KOPT-K1 (cell line): ENCODE results near the gene SPAG17.

Experiments
- H3K27ac ChIP-seq: fragments of 200-600 bp; sonication (generic); 2 replicates; pipeline ENCODE4 v1.5.1; 2016; ENCODE audit warnings: antibody characterized with exemption, mild to moderate bottlenecking, low read depth, low read length; ENCODE audit not compliant: poor library complexity, severe bottlenecking
- H3K36me3 ChIP-seq: fragments of 200-600 bp; sonication (generic); 2 replicates; pipeline ENCODE4 v1.5.1; 2017; ENCODE audit warnings: antibody characterized with exemption, mild to moderate bottlenecking, low read length, moderate library complexity; ENCODE audit not compliant: insufficient read depth
- H3K9me3 ChIP-seq: fragments of 200-600 bp; sonication (generic); 2 replicates; pipeline ENCODE4 v1.5.1; 2017; ENCODE audit warnings: antibody characterized with exemption, low read length, mild to moderate bottlenecking; ENCODE audit not compliant: insufficient read depth, poor library complexity, severe bottlenecking

Gene SPAG17

GRCh38 chr1:118117521-118117920 is 67.5 kb downstream of the SPAG17 start:
- no peak overlapping the region for H3K27ac ChIP-seq
- H3K9me3 ChIP-seq: no peaks in the 10 kb centered on the region
- H3K36me3 ChIP-seq: no peaks in the 10 kb centered on the region

GRCh38 chr1:118116909-118117308 is 68.1 kb downstream of the SPAG17 start:
- Histone ChIP-seq H3K9me3 (no peaks in the 10 kb centered on the region), H3K36me3 (no peaks in the 10 kb centered on the region), H3K27ac (no peak overlapping the region)

DNA sequence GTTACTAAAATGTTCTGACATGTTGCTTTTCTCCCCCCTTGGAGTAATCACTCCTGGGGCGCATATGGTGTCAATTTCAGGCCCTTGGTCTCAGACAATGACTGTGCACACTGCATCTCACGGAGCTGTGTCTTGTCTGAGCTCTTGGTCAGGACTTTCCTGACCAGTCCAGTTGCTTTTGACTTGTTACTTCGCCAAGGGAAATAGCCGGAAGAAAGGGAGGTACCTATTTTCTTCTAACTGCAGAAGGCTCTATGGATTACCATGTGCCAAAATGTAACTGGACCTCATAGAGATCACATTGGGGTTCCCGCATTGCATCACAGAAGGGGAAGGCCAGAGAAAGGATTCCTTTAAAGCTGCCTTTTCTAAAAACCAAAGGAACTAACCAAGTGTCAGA is 68.6 kb downstream of the SPAG17 start:
- no peaks in the 10 kb centered on the region for H3K9me3 ChIP-seq
- no peak overlapping the region for H3K27ac ChIP-seq

DNA sequence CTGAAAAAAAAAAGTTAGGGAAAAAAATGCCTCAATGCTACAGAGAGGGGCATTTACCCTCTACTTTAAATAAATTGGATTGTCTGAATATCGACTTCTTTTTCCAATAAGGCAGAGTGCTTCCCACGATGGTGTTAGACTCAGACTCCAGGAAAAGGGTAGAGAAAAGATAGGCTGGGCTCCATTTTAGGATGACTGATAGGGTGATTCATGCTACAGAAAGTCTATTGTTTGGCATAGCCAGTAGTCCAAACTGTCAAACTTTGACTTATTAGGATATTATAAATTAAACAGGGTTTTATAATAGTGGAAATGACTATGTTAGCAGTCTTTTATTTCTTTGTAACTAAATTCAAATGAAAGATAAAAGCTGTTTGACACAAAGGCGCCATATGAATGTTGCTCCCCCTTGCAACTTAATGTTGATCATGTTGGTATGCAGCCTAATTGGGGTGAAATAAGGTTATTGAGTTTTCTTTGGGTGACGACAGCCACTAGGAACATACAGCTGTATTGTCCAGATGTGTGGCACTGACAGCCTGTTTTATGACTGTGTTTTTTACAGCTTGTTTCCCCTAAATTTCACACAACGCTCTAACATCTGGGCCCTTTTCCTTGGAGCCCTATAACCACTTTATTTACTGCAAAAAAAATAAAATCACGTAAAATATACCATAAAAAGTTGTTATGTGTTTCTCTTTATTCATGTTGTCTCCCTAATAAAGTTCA is 69.3 kb downstream of the SPAG17 start:
- no peaks in the 10 kb centered on the region for H3K36me3 ChIP-seq
- no peaks in the 10 kb centered on the region for H3K9me3 ChIP-seq
- H3K27ac ChIP-seq: no peak overlapping the region

More for the DNA sequence above, 68.6 kb downstream of the SPAG17 start:
- no peaks in the 10 kb centered on the region for H3K36me3 ChIP-seq

DNA sequence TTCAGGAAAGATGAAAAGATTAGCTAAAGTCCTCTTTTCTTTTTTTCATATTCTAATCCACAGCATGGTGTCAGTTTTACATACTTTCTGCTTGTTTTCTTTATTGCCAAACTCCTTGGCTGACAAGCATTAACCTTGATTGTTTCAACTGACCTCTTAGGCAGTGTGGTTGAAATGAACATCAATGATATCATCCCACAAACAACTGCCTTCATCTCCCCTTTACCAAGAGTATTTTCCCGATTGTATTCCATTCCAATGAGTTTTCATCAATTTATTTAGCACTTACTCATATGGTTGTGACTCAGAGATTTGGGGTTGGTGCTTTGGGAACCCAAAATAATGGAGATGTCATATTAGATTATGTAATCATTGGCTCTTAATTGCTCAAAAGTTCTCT is 71.8 kb downstream of the SPAG17 start:
- Histone ChIP-seq H3K36me3 (no peaks in the 10 kb centered on the region), H3K27ac (no peak overlapping the region), H3K9me3 (no peaks in the 10 kb centered on the region)

DNA sequence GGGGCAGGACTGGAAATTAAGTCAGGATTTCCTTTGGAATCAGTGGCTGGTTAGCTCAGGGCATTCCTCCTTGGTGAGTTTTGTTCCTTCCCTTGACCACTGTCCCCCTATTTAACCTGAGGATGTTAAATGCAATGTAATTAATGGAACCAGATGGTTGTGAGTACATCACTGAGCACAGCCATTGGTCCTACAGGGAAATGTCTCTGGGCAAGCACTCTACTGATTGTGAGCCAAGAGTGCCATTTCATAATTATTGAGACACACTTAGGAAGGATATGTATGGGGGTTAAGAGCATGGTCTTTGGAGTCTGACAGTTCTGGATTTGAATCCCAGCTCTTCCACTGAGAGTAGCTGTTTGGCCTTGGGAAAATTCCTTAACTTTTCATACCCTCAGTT is 74.4 kb downstream of the SPAG17 start:
- Histone ChIP-seq H3K36me3 (no peaks in the 10 kb centered on the region), H3K27ac (no peak overlapping the region)

DNA sequence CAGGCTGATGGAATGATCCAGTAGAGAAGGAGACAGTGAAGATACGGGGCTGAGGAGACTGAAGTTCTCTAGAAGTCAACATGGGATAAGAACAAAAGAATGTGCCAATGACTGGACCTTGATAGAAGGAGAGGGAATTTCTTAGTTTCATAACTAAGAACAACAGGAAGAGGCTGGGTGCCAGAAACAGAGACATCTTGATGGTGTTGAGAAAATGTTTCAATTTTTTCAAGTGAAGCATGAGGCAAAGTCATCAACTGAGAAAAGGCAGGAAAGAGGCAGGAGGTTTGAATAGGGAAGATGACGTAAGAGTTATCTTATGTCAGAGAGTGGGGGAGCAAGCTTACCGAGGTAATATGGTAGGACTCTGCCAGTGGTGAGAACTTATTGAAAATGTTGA is 80.1 kb downstream of the SPAG17 start:
- Histone ChIP-seq H3K36me3 (no peaks in the 10 kb centered on the region), H3K27ac (no peak overlapping the region), H3K9me3 (no peaks in the 10 kb centered on the region)

More for the DNA sequence above, 74.4 kb downstream of the SPAG17 start:
- H3K9me3 ChIP-seq: no peaks in the 10 kb centered on the region

- Histone ChIP-seq H3K27ac (no peak overlapping the region), H3K9me3 (no peaks in the 10 kb centered on the region), H3K36me3 (no peaks in the 10 kb centered on the region)
These were observed 82.6 kb downstream of the SPAG17 start for GRCh38 chr1:118102445-118102844.

DNA sequence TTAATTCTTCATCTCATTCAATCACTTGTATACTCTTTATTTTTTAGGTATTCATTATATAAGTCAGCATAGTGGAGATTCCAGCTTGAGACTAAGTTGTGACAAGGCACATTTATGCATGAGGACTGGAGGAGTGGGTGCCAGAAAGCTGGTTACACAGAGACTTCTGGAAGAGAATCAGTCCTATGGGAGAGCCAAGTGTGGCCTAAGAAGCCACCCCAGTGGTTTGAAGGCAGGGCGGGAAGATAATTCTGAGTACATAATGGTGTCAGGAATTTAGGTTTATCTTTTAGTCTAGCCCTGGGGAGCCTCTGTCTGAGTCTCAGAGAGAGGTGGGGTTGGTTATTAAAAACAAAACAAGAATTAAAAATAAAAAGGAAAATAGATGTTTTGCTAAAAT is 83.0 kb downstream of the SPAG17 start:
- Histone ChIP-seq H3K36me3 (no peaks in the 10 kb centered on the region), H3K27ac (no peak overlapping the region), H3K9me3 (no peaks in the 10 kb centered on the region)

GRCh38 chr1:118101515-118101844 is 83.5 kb downstream of the SPAG17 start:
- Histone ChIP-seq H3K9me3 (no peaks in the 10 kb centered on the region), H3K36me3 (no peaks in the 10 kb centered on the region), H3K27ac (no peak overlapping the region)

- H3K36me3 ChIP-seq: no peaks in the 10 kb centered on the region
- H3K27ac ChIP-seq: no peak overlapping the region
- no peaks in the 10 kb centered on the region for H3K9me3 ChIP-seq
These were observed 84.1 kb downstream of the SPAG17 start for GRCh38 chr1:118100686-118101514.

GRCh38 chr1:118099686-118100085 is 85.3 kb downstream of the SPAG17 start:
- no peaks in the 10 kb centered on the region for H3K9me3 ChIP-seq

GRCh38 chr1:118097622-118098348 is 87.2 kb downstream of the SPAG17 start:
- H3K27ac ChIP-seq: no peak overlapping the region
- no peaks in the 10 kb centered on the region for H3K9me3 ChIP-seq
- H3K36me3 ChIP-seq: no peaks in the 10 kb centered on the region

More at GRCh38 chr1:118099686-118100085, 85.3 kb downstream of the SPAG17 start:
- Histone ChIP-seq H3K27ac (no peak overlapping the region), H3K36me3 (no peaks in the 10 kb centered on the region)

DNA sequence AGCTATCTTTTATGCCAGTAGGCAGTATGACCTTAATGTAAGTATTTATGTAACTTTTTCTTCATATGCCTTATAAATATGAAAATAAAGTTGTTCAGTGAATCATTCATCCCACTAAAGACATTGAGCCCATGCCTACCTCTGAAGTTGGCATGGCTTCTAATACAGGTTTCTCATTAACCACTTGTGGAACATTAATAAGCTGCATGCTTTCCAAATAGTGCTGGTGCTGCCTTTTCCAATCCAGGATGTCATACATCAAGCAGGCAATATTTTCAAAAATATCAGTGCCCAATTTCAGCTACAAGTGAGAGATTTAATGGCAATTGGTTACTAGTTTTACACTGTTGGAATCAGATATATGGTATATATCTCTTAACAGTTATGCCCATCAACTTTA is 92.0 kb downstream of the SPAG17 start:
- Histone ChIP-seq H3K9me3 (no peaks in the 10 kb centered on the region), H3K27ac (no peak overlapping the region), H3K36me3 (no peaks in the 10 kb centered on the region)

DNA sequence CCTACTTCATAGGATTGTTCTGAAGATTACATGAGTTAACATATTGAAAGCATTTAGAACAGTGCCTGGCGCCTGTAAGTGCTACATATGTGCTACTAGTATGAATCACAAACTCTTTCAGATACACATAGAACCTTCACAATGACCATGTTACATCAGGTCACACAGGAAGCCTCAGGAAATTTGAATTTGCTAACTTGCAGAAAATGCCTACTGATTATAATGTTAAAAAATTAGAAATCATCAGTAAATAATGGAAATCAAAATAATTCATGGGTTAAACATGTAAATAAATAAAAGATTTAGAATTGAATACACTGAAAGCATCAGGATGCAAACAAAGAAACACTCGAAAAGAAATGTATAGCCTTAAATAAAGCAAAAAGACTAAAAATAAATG is 94.9 kb downstream of the SPAG17 start:
- no peak overlapping the region for H3K27ac ChIP-seq
- H3K9me3 ChIP-seq: no peaks in the 10 kb centered on the region
- no peaks in the 10 kb centered on the region for H3K36me3 ChIP-seq
